ENCODE measurements around the gene FOXJ3. TPM values are rescaled to one million over a fixed set of nuclear protein-coding genes. Genes with fewer than 3 reads are reported as not detected.

The FOXJ3 gene
- polyA plus RNA-seq, 6 donors from 2014 or later = 19.8 to 46.0 (median 36.4) TPM

- no peak for DNase-seq
- Mint-ChIP-seq H3K27ac (peak overlapping the region in 5 of 6 donors; percentile 57 to 83 (median 62)), H3K27me3 (no peaks in the 10 kb centered on the region), H3K36me3 (peaks cover 54 to 55% of the 10 kb centered on the region in 2 donors), H3K9me3 (peaks cover 17 to 59% (median 32%) of the 10 kb centered on the region in 7 donors), H3K4me3 (peak overlapping the region in 1 of 8 donors; percentile 8), H3K4me1 (peaks cover 38 to 68% (median 45%) of the 10 kb centered on the region in 3 donors)
- no peak for ATAC-seq (ENCODE audit: low read depth in 2 of 2)
These were observed 93.9 kb downstream of the FOXJ3 start for GRCh38 chr1:42240966-42241755.

- H3K9me3 Mint-ChIP-seq = peaks cover 17 to 57% (median 39%) of the 10 kb centered on the region in 7 donors
- no peak for DNase-seq
- no peak overlapping the region for H3K4me3 Mint-ChIP-seq
- H3K27me3 Mint-ChIP-seq = no peaks in the 10 kb centered on the region
- peaks cover 28 to 52% (median 31%) of the 10 kb centered on the region in 3 donors for H3K4me1 Mint-ChIP-seq
- no peak for ATAC-seq (ENCODE audit: low read depth in 2 of 2)
- peak overlapping the region in 1 of 6 donors; percentile 13 for H3K27ac Mint-ChIP-seq
- peaks cover 48 to 51% of the 10 kb centered on the region in 2 donors for H3K36me3 Mint-ChIP-seq
These were observed 95.5 kb downstream of the FOXJ3 start for GRCh38 chr1:42239555-42239954.

- ATAC-seq (ENCODE audit: low read depth in 2 of 2) (no peak), DNase-seq (no peak)
- peaks cover 22 to 48% (median 30%) of the 10 kb centered on the region in 3 donors for H3K4me1 Mint-ChIP-seq
- H3K36me3 Mint-ChIP-seq = peaks cover 45 to 46% of the 10 kb centered on the region in 2 donors
- no peak overlapping the region for H3K4me3 Mint-ChIP-seq
- H3K27ac Mint-ChIP-seq = no peak overlapping the region
- peaks cover 17 to 52% (median 35%) of the 10 kb centered on the region in 7 donors for H3K9me3 Mint-ChIP-seq
- no peaks in the 10 kb centered on the region for H3K27me3 Mint-ChIP-seq
These were observed 96.0 kb downstream of the FOXJ3 start for GRCh38 chr1:42239041-42239440.

- DNase-seq (no peak), ATAC-seq (ENCODE audit: low read depth in 2 of 2) (no peak)
- Mint-ChIP-seq H3K27ac (peak overlapping the region in 1 of 6 donors; percentile 39), H3K4me1 (peaks cover 5 to 7% (median 6%) of the 10 kb centered on the region in 3 donors), H3K27me3 (no peaks in the 10 kb centered on the region), H3K36me3 (peaks cover 1 to 4% of the 10 kb centered on the region in 2 donors), H3K4me3 (no peak overlapping the region), H3K9me3 (peaks cover 0 to 14% (median 3%) of the 10 kb centered on the region in 7 donors)
These were observed 103.8 kb downstream of the FOXJ3 start for GRCh38 chr1:42231253-42231652.

GRCh38 chr1:42228938-42229337 is 106.1 kb downstream of the FOXJ3 start:
- ATAC-seq (ENCODE audit: low read depth in 2 of 2) (no peak), DNase-seq (no peak)
- Mint-ChIP-seq H3K27me3 (no peaks in the 10 kb centered on the region), H3K4me1 (peaks cover 5 to 7% (median 6%) of the 10 kb centered on the region in 3 donors), H3K4me3 (no peak overlapping the region), H3K27ac (no peak overlapping the region), H3K9me3 (peaks cover 0 to 2% (median 0%) of the 10 kb centered on the region in 7 donors), H3K36me3 (peaks cover 0 to 2% of the 10 kb centered on the region in 2 donors)

- DNase-seq (no peak), ATAC-seq (ENCODE audit: low read depth in 2 of 2) (no peak)
- H3K36me3 Mint-ChIP-seq = peaks cover 16 to 18% of the 10 kb centered on the region in 2 donors
- no peak overlapping the region for H3K27ac Mint-ChIP-seq
- no peaks in the 10 kb centered on the region for H3K27me3 Mint-ChIP-seq
- peaks cover 29 to 48% (median 34%) of the 10 kb centered on the region in 3 donors for H3K4me1 Mint-ChIP-seq
- no peak overlapping the region for H3K4me3 Mint-ChIP-seq
- H3K9me3 Mint-ChIP-seq = peaks cover 0 to 2% (median 0%) of the 10 kb centered on the region in 7 donors
These were observed 112.0 kb downstream of the FOXJ3 start for GRCh38 chr1:42223036-42223435.

GRCh38 chr1:42221952-42222606 is 113.0 kb downstream of the FOXJ3 start:
- Mint-ChIP-seq H3K27me3 (no peaks in the 10 kb centered on the region), H3K36me3 (peaks cover 16 to 18% of the 10 kb centered on the region in 2 donors), H3K4me1 (peaks cover 29 to 51% (median 34%) of the 10 kb centered on the region in 3 donors), H3K9me3 (peaks cover 0 to 3% (median 0%) of the 10 kb centered on the region in 7 donors), H3K27ac (peak overlapping the region in 2 of 6 donors; percentile 25 to 60), H3K4me3 (no peak overlapping the region)
- no peak for ATAC-seq (ENCODE audit: low read depth in 2 of 2)
- DNase-seq = no peak

- Mint-ChIP-seq H3K27me3 (no peaks in the 10 kb centered on the region), H3K9me3 (peaks cover 0 to 5% (median 0%) of the 10 kb centered on the region in 7 donors), H3K27ac (peak overlapping the region in 2 of 6 donors; percentile 37 to 51), H3K4me3 (no peak overlapping the region), H3K4me1 (peaks cover 29 to 51% (median 34%) of the 10 kb centered on the region in 3 donors), H3K36me3 (peaks cover 21 to 23% of the 10 kb centered on the region in 2 donors)
- DNase-seq (no peak), ATAC-seq (ENCODE audit: low read depth in 2 of 2) (no peak)
These were observed 113.6 kb downstream of the FOXJ3 start for GRCh38 chr1:42221456-42221855.

- ATAC-seq (ENCODE audit: low read depth in 2 of 2) (no peak), DNase-seq (no peak)
- Mint-ChIP-seq H3K27ac (peak overlapping the region in 2 of 6 donors; percentile 5 to 48), H3K27me3 (no peaks in the 10 kb centered on the region), H3K36me3 (peaks cover 23 to 27% of the 10 kb centered on the region in 2 donors), H3K4me1 (peaks cover 31 to 53% (median 43%) of the 10 kb centered on the region in 3 donors), H3K4me3 (no peak overlapping the region), H3K9me3 (peaks cover 0 to 9% (median 2%) of the 10 kb centered on the region in 7 donors)
These were observed 115.4 kb downstream of the FOXJ3 start for GRCh38 chr1:42219627-42220026.

- H3K27me3 Mint-ChIP-seq = no peaks in the 10 kb centered on the region
- peak overlapping the region; percentile 9 to 91 (median 58) for H3K27ac Mint-ChIP-seq
- peak; percentile 41 to 49 for ATAC-seq (ENCODE audit: low read depth in 2 of 2)
- peaks cover 15 to 21% of the 10 kb centered on the region in 2 donors for H3K36me3 Mint-ChIP-seq
- H3K4me3 Mint-ChIP-seq = peak overlapping the region in 1 of 8 donors; percentile 12
- no peak for DNase-seq
- H3K4me1 Mint-ChIP-seq = peaks cover 27 to 44% (median 40%) of the 10 kb centered on the region in 3 donors
- peaks cover 0 to 33% (median 13%) of the 10 kb centered on the region in 7 donors for H3K9me3 Mint-ChIP-seq
These were observed 120.6 kb downstream of the FOXJ3 start for GRCh38 chr1:42214447-42214871.

GRCh38 chr1:42211224-42211623 is 123.8 kb downstream of the FOXJ3 start:
- Mint-ChIP-seq H3K36me3 (peaks cover 18 to 30% of the 10 kb centered on the region in 2 donors), H3K27ac (no peak overlapping the region)

GRCh38 chr1:42210421-42211133 is 124.5 kb downstream of the FOXJ3 start:
- Mint-ChIP-seq H3K36me3 (peaks cover 18 to 30% of the 10 kb centered on the region in 2 donors), H3K27ac (peak overlapping the region in 1 of 6 donors; percentile 58), H3K27me3 (no peaks in the 10 kb centered on the region), H3K9me3 (peaks cover 0 to 30% (median 13%) of the 10 kb centered on the region in 7 donors), H3K4me1 (peaks cover 37 to 50% (median 37%) of the 10 kb centered on the region in 3 donors), H3K4me3 (peak overlapping the region in 1 of 8 donors; percentile 67)
- ATAC-seq (ENCODE audit: low read depth in 2 of 2) (no peak), DNase-seq (no peak)

More at GRCh38 chr1:42211224-42211623, 123.8 kb downstream of the FOXJ3 start:
- Mint-ChIP-seq H3K4me1 (peaks cover 37 to 52% (median 37%) of the 10 kb centered on the region in 3 donors), H3K27me3 (no peaks in the 10 kb centered on the region), H3K4me3 (no peak overlapping the region), H3K9me3 (peaks cover 0 to 30% (median 13%) of the 10 kb centered on the region in 7 donors)
- DNase-seq (no peak), ATAC-seq (ENCODE audit: low read depth in 2 of 2) (no peak)

All from naive B cell (primary cell).